ENCODE results near the gene ERCC1. TPM values are rescaled to one million over a fixed set of nuclear protein-coding genes. Genes with fewer than 3 reads are reported as not detected.

Gene ERCC1
- total and polyA plus RNA-seq, 2 of the 13 experiments (the other 11 are each of a cell fraction or from before 2014, with no cell fraction given): 40.0 to 66.4 TPM

GRCh38 chr19:45403781-45404556 lies 19.7 kb downstream of the ERCC1 start (continued):
- no peak for TF ChIP-seq HDAC2 (CRISPR knock-in tag; IDR thresholded peaks at IDR 0.05)
- TF ChIP-seq EZH2 (conservative IDR thresholded peaks at IDR 0.05; ENCODE audit: low read depth, low read length): no peak
- no peak for TF ChIP-seq ZBED4 (CRISPR knock-in tag; IDR thresholded peaks at IDR 0.05; ENCODE audit: borderline replicate concordance)
- no peak for TF ChIP-seq ELF1 (CRISPR knock-in tag; IDR thresholded peaks at IDR 0.05)
- TF ChIP-seq ZNF780A (CRISPR knock-in tag; IDR thresholded peaks at IDR 0.05): no peak
- no peak for TF ChIP-seq NFKB2 (CRISPR knock-in tag; IDR thresholded peaks at IDR 0.05; ENCODE audit: borderline replicate concordance)
- no peak for TF ChIP-seq SMAD9 (CRISPR knock-in tag; IDR thresholded peaks at IDR 0.05)
- 0 out of 2 replicates have a peak, but pooled peaks have one; percentile 35 for TF ChIP-seq IKZF5 (CRISPR knock-in tag; IDR thresholded peaks at IDR 0.05)
- TF ChIP-seq SOX6 (IDR thresholded peaks at IDR 0.05): no peak
- TF ChIP-seq SOX6 (CRISPR knock-in tag; IDR thresholded peaks at IDR 0.05): no peak
- TF ChIP-seq HBP1 (CRISPR knock-in tag; IDR thresholded peaks at IDR 0.05; ENCODE audit: low read depth): peak; percentile 2; the same call in 1 of the 2 replicates
- no peak for TF ChIP-seq SP140L (CRISPR knock-in tag; IDR thresholded peaks at IDR 0.05; ENCODE audit: borderline replicate concordance)
- no peak for TF ChIP-seq USF2 (IDR thresholded peaks at IDR 0.05; ENCODE audit: low read depth, low read length)
- no peak for TF ChIP-seq USF2 (CRISPR knock-in tag; IDR thresholded peaks at IDR 0.05; ENCODE audit: borderline replicate concordance)
- TF ChIP-seq ZNF7 (CRISPR knock-in tag; IDR thresholded peaks at IDR 0.05): no peak
- peak; percentile 85 for TF ChIP-seq THAP11 (CRISPR knock-in tag; IDR thresholded peaks at IDR 0.05)
- no peak for TF ChIP-seq PAF1 (CRISPR knock-in tag; IDR thresholded peaks at IDR 0.05)
- TF ChIP-seq KLF15 (CRISPR knock-in tag; IDR thresholded peaks at IDR 0.05; ENCODE audit: borderline replicate concordance): no peak
- TF ChIP-seq ZNF709 (CRISPR knock-in tag; IDR thresholded peaks at IDR 0.05): no peak
